HG03460 (cell line): Measurements from ENCODE around the gene ACVR1.
A peak's percentile ranks its signal among the peaks of the same experiment; 100 is the strongest.

Experiments used
- ATAC-seq: cut with Tn5 transposase; IDR thresholded peaks from one replicate; pipeline ENCODE4 v1.9.1; 2021; ENCODE audit not compliant: unreplicated experiment

The ACVR1 gene

GRCh38 chr2:157876066-157876785, at the start of gene ACVR1:
Gene ACVR1 (minus strand): TSS chr2:157876330. CDS start chr2:157799493, 76,837 bp downstream.
- ATAC-seq = peak; percentile 81

- ATAC-seq = no peak
These were observed 48.9 kb upstream of the ACVR1 start for GRCh38 chr2:157925071-157925470.

- ATAC-seq = no peak
These were observed 47.6 kb upstream of the ACVR1 start for GRCh38 chr2:157923598-157924217.

GRCh38 chr2:157922815-157923214, 46.7 kb upstream of the ACVR1 start:
- no peak for ATAC-seq

- no peak for ATAC-seq
These were observed 46.2 kb upstream of the ACVR1 start for GRCh38 chr2:157922336-157922735.

GRCh38 chr2:157920736-157921135, 44.6 kb upstream of the ACVR1 start:
- no peak for ATAC-seq

- ATAC-seq = no peak
These were observed 43.1 kb upstream of the ACVR1 start for GRCh38 chr2:157919181-157919580.

GRCh38 chr2:157918319-157918718, 42.2 kb upstream of the ACVR1 start:
- no peak for ATAC-seq

GRCh38 chr2:157911750-157912149, 35.6 kb upstream of the ACVR1 start:
- ATAC-seq = no peak

GRCh38 chr2:157911246-157911645, 35.1 kb upstream of the ACVR1 start:
- ATAC-seq = no peak

GRCh38 chr2:157905092-157905491, 29.0 kb upstream of the ACVR1 start:
- no peak for ATAC-seq

- ATAC-seq = no peak
These were observed 27.5 kb upstream of the ACVR1 start for GRCh38 chr2:157903626-157904025.

GRCh38 chr2:157903151-157903550, 27.0 kb upstream of the ACVR1 start:
- no peak for ATAC-seq

- no peak for ATAC-seq
These were observed 26.6 kb upstream of the ACVR1 start for GRCh38 chr2:157902692-157903091.

- no peak for ATAC-seq
These were observed 25.2 kb upstream of the ACVR1 start for GRCh38 chr2:157901325-157901724.

GRCh38 chr2:157900684-157901083, 24.6 kb upstream of the ACVR1 start:
- ATAC-seq = no peak

- ATAC-seq = no peak
These were observed 24.1 kb upstream of the ACVR1 start for GRCh38 chr2:157900203-157900602.

GRCh38 chr2:157899125-157899839, 23.2 kb upstream of the ACVR1 start:
- ATAC-seq = peak; percentile 89

- ATAC-seq = no peak
These were observed 22.5 kb upstream of the ACVR1 start for GRCh38 chr2:157898591-157898996.

GRCh38 chr2:157897106-157897971, 21.2 kb upstream of the ACVR1 start:
- ATAC-seq = peak; percentile 46

- ATAC-seq = no peak
These were observed 19.4 kb upstream of the ACVR1 start for GRCh38 chr2:157895531-157895930.
